Measurements from ENCODE around the gene NMNAT1. TPM values are rescaled to one million over a fixed set of nuclear protein-coding genes. Genes with fewer than 3 reads are reported as not detected.

NMNAT1 gene
- total and polyA plus RNA-seq, 2 donors from 2014 or later: 12.3 to 17.5 TPM

DNA sequence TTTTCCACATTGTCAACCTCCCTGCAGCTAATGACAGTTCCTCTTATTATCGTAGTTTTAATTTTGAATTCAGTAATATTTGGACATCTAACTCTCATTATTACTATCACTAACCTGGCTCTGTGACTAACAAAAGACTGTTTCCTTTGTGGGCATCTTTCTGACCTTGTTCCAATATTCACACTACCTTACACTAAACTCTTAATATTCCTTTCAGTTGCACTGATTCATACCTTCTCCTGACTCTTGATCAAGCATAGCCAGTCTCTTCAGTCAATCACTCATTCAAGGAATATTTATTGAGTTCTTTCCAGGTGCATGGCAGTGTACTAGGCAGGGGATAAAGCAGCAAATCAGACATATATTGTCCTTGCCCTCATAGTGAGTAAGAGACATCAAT lies 25.4 kb upstream of the NMNAT1 start:
- no peak overlapping the region for H3K27ac ChIP-seq (ENCODE audit: low read depth in 2 of 2, low read length in 2 of 2)
- H3K9me3 ChIP-seq (ENCODE audit: control insufficient read depth in 2 of 3, insufficient read depth in 1 of 3, low read length in 3 of 3): no peaks in the 10 kb centered on the region
- intact Hi-C loops (cut with DNase I): no loop called here
- peaks cover 0 to 3% (median 0%) of the 10 kb centered on the region in 3 donors for H3K4me1 ChIP-seq (ENCODE audit: control insufficient read depth in 2 of 3, insufficient read depth in 2 of 3, low read depth in 1 of 3, low read length in 3 of 3)
- TF ChIP-seq CTCF (IDR thresholded peaks at IDR 0.05; ENCODE audit: borderline replicate concordance, extremely low read depth, insufficient read depth): no peak
- FAIRE-seq (no peak), DNase-seq (no peak)
- no peak overlapping the region for H3K9ac ChIP-seq (ENCODE audit: low read length in 3 of 3)
- no peak overlapping the region for H3K4me3 ChIP-seq (ENCODE audit: low read length in 3 of 3)
- no peaks in the 10 kb centered on the region for H3K27me3 ChIP-seq (ENCODE audit: control insufficient read depth, insufficient read depth, low read length)
- no peaks in the 10 kb centered on the region for H3K36me3 ChIP-seq (ENCODE audit: control insufficient read depth in 2 of 3, insufficient read depth in 3 of 3, low read length in 3 of 3)

DNA sequence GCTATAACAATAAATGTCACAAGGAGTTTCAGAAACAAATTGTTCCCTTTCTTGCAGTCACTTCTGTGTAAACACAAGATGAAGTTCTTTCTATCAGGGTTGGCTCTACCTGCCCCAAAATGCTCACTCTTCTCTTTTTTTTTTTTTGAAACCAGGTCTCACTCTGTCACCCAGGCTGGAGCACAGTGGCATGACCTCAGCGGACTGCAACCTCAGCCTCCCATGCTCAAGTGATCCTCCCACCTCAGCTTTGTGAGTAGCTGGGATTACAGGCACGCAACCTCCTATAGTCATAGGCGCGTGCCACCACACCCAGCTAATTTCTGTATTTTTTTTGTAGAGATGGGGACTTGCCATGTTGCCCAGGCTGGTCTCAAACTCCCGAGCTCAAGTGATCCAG lies 22.7 kb upstream of the NMNAT1 start:
- no peak for TF ChIP-seq CTCF (IDR thresholded peaks at IDR 0.05; ENCODE audit: borderline replicate concordance, extremely low read depth, insufficient read depth)
- no peak for FAIRE-seq
- intact Hi-C loops (cut with DNase I): no loop called here
- Histone ChIP-seq H3K36me3 (ENCODE audit: control insufficient read depth in 2 of 3, insufficient read depth in 3 of 3, low read length in 3 of 3) (no peaks in the 10 kb centered on the region), H3K9ac (ENCODE audit: low read length in 3 of 3) (no peak overlapping the region), H3K4me1 (ENCODE audit: control insufficient read depth in 2 of 3, insufficient read depth in 2 of 3, low read depth in 1 of 3, low read length in 3 of 3) (no peaks in the 10 kb centered on the region), H3K27ac (ENCODE audit: low read depth in 2 of 2, low read length in 2 of 2) (no peak overlapping the region), H3K9me3 (ENCODE audit: control insufficient read depth in 2 of 3, insufficient read depth in 1 of 3, low read length in 3 of 3) (no peaks in the 10 kb centered on the region), H3K27me3 (ENCODE audit: control insufficient read depth, insufficient read depth, low read length) (no peaks in the 10 kb centered on the region), H3K4me3 (ENCODE audit: low read length in 3 of 3) (no peak overlapping the region)
- no peak for DNase-seq

- Histone ChIP-seq H3K9ac (ENCODE audit: low read length in 3 of 3) (no peak overlapping the region), H3K27me3 (ENCODE audit: control insufficient read depth, insufficient read depth, low read length) (no peaks in the 10 kb centered on the region), H3K27ac (ENCODE audit: low read depth in 2 of 2, low read length in 2 of 2) (no peak overlapping the region), H3K4me1 (ENCODE audit: control insufficient read depth in 2 of 3, insufficient read depth in 2 of 3, low read depth in 1 of 3, low read length in 3 of 3) (no peaks in the 10 kb centered on the region), H3K4me3 (ENCODE audit: low read length in 3 of 3) (no peak overlapping the region), H3K36me3 (ENCODE audit: control insufficient read depth in 2 of 3, insufficient read depth in 3 of 3, low read length in 3 of 3) (no peaks in the 10 kb centered on the region), H3K9me3 (ENCODE audit: control insufficient read depth in 2 of 3, insufficient read depth in 1 of 3, low read length in 3 of 3) (no peaks in the 10 kb centered on the region)
- DNase-seq: no peak
- TF ChIP-seq CTCF (IDR thresholded peaks at IDR 0.05; ENCODE audit: borderline replicate concordance, extremely low read depth, insufficient read depth): no peak
- intact Hi-C loops (cut with DNase I): no loop called here
- FAIRE-seq: no peak
These were observed 20.9 kb upstream of the NMNAT1 start for GRCh38 chr1:9922342-9922741.

- DNase-seq: no peak
- Histone ChIP-seq H3K9ac (ENCODE audit: low read length in 3 of 3) (no peak overlapping the region), H3K9me3 (ENCODE audit: control insufficient read depth in 2 of 3, insufficient read depth in 1 of 3, low read length in 3 of 3) (no peaks in the 10 kb centered on the region), H3K27me3 (ENCODE audit: control insufficient read depth, insufficient read depth, low read length) (no peaks in the 10 kb centered on the region), H3K27ac (ENCODE audit: low read depth in 2 of 2, low read length in 2 of 2) (no peak overlapping the region), H3K4me3 (ENCODE audit: low read length in 3 of 3) (no peak overlapping the region), H3K4me1 (ENCODE audit: control insufficient read depth in 2 of 3, insufficient read depth in 2 of 3, low read depth in 1 of 3, low read length in 3 of 3) (no peaks in the 10 kb centered on the region), H3K36me3 (ENCODE audit: control insufficient read depth in 2 of 3, insufficient read depth in 3 of 3, low read length in 3 of 3) (peaks cover 0 to 9% (median 2%) of the 10 kb centered on the region in 3 donors)
- no peak for FAIRE-seq
- no peak for TF ChIP-seq CTCF (IDR thresholded peaks at IDR 0.05; ENCODE audit: borderline replicate concordance, extremely low read depth, insufficient read depth)
- intact Hi-C loops (cut with DNase I): no loop called here
These were observed 16.0 kb upstream of the NMNAT1 start for GRCh38 chr1:9927259-9927658.
